ENCODE measurements around the gene PIAS1.
"Not testable (repeated sequence)": the region's sequence is repeated elsewhere in the genome, so short reads cannot be mapped to it uniquely, and the experiment has no call there.

PIAS1 gene

GRCh38 chr15:68224546-68225250 is 170.6 kb downstream of the PIAS1 start:
- no peak overlapping the region for H3K4me3 ChIP-seq (ENCODE audit: low read length)
- H3K9me3 ChIP-seq (ENCODE audit: insufficient read depth, low read length): no peaks in the 10 kb centered on the region
- H3K36me3 ChIP-seq (replicated peaks; ENCODE audit: low read depth, low read length): peaks cover 24% of the 10 kb centered on the region
- H3K27me3 ChIP-seq (ENCODE audit: low read depth, low read length): no peaks in the 10 kb centered on the region
- peaks cover 30% of the 10 kb centered on the region for H4K20me1 ChIP-seq (ENCODE audit: insufficient read depth, low read length)
- no peak overlapping the region for H2AFZ ChIP-seq (ENCODE audit: low read depth, low read length)
- H3K79me2 ChIP-seq (ENCODE audit: low read length): peaks cover 94% of the 10 kb centered on the region
- H3K4me1 ChIP-seq (ENCODE audit: low read length): peaks cover 17% of the 10 kb centered on the region
- no peak overlapping the region for H3K9ac ChIP-seq (ENCODE audit: low read length)
- H3K4me2 ChIP-seq (ENCODE audit: low read length): no peak overlapping the region
- no peak for TF ChIP-seq EZH2phosphoT487 (IDR thresholded peaks at IDR 0.05; ENCODE audit: low read depth)
- TF ChIP-seq, protein P1, sequence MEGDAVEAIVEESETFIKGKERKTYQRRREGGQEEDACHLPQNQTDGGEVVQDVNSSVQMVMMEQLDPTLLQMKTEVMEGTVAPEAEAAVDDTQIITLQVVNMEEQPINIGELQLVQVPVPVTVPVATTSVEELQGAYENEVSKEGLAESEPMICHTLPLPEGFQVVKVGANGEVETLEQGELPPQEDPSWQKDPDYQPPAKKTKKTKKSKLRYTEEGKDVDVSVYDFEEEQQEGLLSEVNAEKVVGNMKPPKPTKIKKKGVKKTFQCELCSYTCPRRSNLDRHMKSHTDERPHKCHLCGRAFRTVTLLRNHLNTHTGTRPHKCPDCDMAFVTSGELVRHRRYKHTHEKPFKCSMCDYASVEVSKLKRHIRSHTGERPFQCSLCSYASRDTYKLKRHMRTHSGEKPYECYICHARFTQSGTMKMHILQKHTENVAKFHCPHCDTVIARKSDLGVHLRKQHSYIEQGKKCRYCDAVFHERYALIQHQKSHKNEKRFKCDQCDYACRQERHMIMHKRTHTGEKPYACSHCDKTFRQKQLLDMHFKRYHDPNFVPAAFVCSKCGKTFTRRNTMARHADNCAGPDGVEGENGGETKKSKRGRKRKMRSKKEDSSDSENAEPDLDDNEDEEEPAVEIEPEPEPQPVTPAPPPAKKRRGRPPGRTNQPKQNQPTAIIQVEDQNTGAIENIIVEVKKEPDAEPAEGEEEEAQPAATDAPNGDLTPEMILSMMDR (IDR thresholded peaks at IDR 0.05; ENCODE audit: low read depth, low read length): no peak
- H3K27ac ChIP-seq (ENCODE audit: low read length): no peak overlapping the region

- Histone ChIP-seq H3K4me1 (ENCODE audit: low read length) (peaks cover 20% of the 10 kb centered on the region), H4K20me1 (ENCODE audit: insufficient read depth, low read length) (peaks cover 22% of the 10 kb centered on the region), H3K79me2 (ENCODE audit: low read length) (peaks cover 90% of the 10 kb centered on the region), H3K36me3 (replicated peaks; ENCODE audit: low read depth, low read length) (peaks cover 17% of the 10 kb centered on the region)
- not testable (repeated sequence) for H3K4me3 ChIP-seq (ENCODE audit: low read length); H3K27ac ChIP-seq (ENCODE audit: low read length); H3K9ac ChIP-seq (ENCODE audit: low read length); H3K4me2 ChIP-seq (ENCODE audit: low read length); H3K27me3 ChIP-seq (ENCODE audit: low read depth, low read length); H2AFZ ChIP-seq (ENCODE audit: low read depth, low read length); H3K9me3 ChIP-seq (ENCODE audit: insufficient read depth, low read length)
Observed at GRCh38 chr15:68225442-68225841, 171.3 kb downstream of the PIAS1 start.

DNA sequence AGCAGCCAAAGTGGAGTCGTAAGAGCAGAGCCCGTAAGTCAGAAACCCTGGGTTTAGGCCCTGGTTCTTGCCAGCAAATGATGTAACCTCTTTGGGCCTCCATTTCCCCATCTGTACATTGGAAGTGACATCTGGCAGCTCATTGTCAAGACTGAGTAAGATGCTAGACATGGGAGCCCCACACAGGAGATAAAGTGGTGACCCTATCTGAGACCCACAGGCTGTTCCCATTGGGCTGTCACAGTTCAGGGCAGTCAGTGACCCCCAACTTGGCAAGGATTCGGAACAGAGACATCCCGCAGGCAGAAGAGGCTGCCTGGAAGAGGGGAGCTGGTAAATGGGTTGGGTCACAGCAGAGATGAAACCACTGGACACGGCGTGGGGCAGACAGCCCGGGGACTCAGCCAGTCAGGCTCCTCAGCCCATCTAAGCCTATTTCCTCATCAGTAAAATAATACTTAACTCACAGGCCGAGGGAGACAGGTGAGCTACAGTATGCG is 173.6 kb downstream of the PIAS1 start:
- Histone ChIP-seq H3K79me2 (ENCODE audit: low read length) (peaks cover 71% of the 10 kb centered on the region), H3K4me2 (ENCODE audit: low read length) (peak overlapping the region; percentile 95), H2AFZ (ENCODE audit: low read depth, low read length) (no peak overlapping the region), H3K27me3 (ENCODE audit: low read depth, low read length) (no peaks in the 10 kb centered on the region), H3K27ac (ENCODE audit: low read length) (peak overlapping the region; percentile 70; the same call in 1 of the 2 replicates), H3K9ac (ENCODE audit: low read length) (peak overlapping the region; percentile 98), H3K4me1 (ENCODE audit: low read length) (peaks cover 32% of the 10 kb centered on the region), H4K20me1 (ENCODE audit: insufficient read depth, low read length) (peaks cover 20% of the 10 kb centered on the region), H3K36me3 (replicated peaks; ENCODE audit: low read depth, low read length) (peaks cover 15% of the 10 kb centered on the region), H3K9me3 (ENCODE audit: insufficient read depth, low read length) (no peaks in the 10 kb centered on the region), H3K4me3 (ENCODE audit: low read length) (peak overlapping the region; percentile 96)
- no peak for TF ChIP-seq EZH2phosphoT487 (IDR thresholded peaks at IDR 0.05; ENCODE audit: low read depth)
- TF ChIP-seq, protein P1 (IDR thresholded peaks at IDR 0.05; ENCODE audit: low read depth, low read length): no peak

- Histone ChIP-seq H3K27ac (ENCODE audit: low read length) (peak overlapping the region; percentile 70), H3K4me3 (ENCODE audit: low read length) (peak overlapping the region; percentile 96), H3K27me3 (ENCODE audit: low read depth, low read length) (no peaks in the 10 kb centered on the region), H4K20me1 (ENCODE audit: insufficient read depth, low read length) (peaks cover 20% of the 10 kb centered on the region), H3K9me3 (ENCODE audit: insufficient read depth, low read length) (no peaks in the 10 kb centered on the region), H3K4me2 (ENCODE audit: low read length) (peak overlapping the region; percentile 95), H2AFZ (ENCODE audit: low read depth, low read length) (no peak overlapping the region), H3K9ac (ENCODE audit: low read length) (peak overlapping the region; percentile 98), H3K4me1 (ENCODE audit: low read length) (peaks cover 38% of the 10 kb centered on the region), H3K36me3 (replicated peaks; ENCODE audit: low read depth, low read length) (peaks cover 11% of the 10 kb centered on the region), H3K79me2 (ENCODE audit: low read length) (peaks cover 65% of the 10 kb centered on the region)
- TF ChIP-seq, protein P1 (IDR thresholded peaks at IDR 0.05; ENCODE audit: low read depth, low read length): no peak
- TF ChIP-seq EZH2phosphoT487 (IDR thresholded peaks at IDR 0.05; ENCODE audit: low read depth): no peak
Observed at GRCh38 chr15:68228143-68228970, 174.2 kb downstream of the PIAS1 start.
